HEK293 (cell line): ENCODE measurements around the gene AMACR.

Experiments
- CTCF ChIA-PET: fragments of 350-600 bp; formaldehyde crosslinking; extraction: SDS; loops from one replicate; lab custom pipeline; 2021; ENCODE audit warnings: antibody characterized with exemption; lab: Yijun Ruan, JAX
- POLR2A ChIA-PET: fragments of 300-600 bp; formaldehyde crosslinking; extraction: SDS; loops from one replicate; lab custom pipeline; 2020; ENCODE audit warnings: antibody characterized with exemption, inconsistent platforms; lab: Yijun Ruan, JAX
- H3K27ac ChIP-seq: fragments of 200-500 bp; sonication (Bioruptor generic); 2 replicates; pipeline ENCODE4 v1.5.1; 2014; ENCODE audit warnings: low read depth, low read length, control low read depth, inconsistent platforms; ENCODE audit errors: extremely low read depth
- H3K36me3 ChIP-seq, 2 experiments: fragments of 200-500 bp in 1 of 2; sonication (Bioruptor generic) in 1 of 2; 1 replicate in 1 of 2; 2 replicates in 1 of 2; pipeline ENCODE4 v1.5.1; 2014 to 2017; ENCODE audit warnings: inconsistent platforms in 2 of 2, low read length in 2 of 2; ENCODE audit not compliant: control insufficient read depth in 2 of 2, insufficient read depth in 1 of 2
- H3K4me1 ChIP-seq: fragments of 200-500 bp; sonication (Bioruptor generic); 2 replicates; pipeline ENCODE4 v1.5.1; 2014; ENCODE audit warnings: mild to moderate bottlenecking, low read length, inconsistent platforms; ENCODE audit not compliant: control insufficient read depth, insufficient read depth
- H3K4me3 ChIP-seq: 2 replicates; pipeline ENCODE4 v1.5.1; 2011; ENCODE audit warnings: low read depth, mild to moderate bottlenecking, control low read depth, low read length, moderate library complexity
- H3K9me3 ChIP-seq: fragments of 200-500 bp; sonication (Bioruptor generic); 2 replicates; pipeline ENCODE4 v1.5.1; 2014; ENCODE audit warnings: low read depth, low read length, inconsistent platforms; ENCODE audit not compliant: control insufficient read depth, insufficient read depth
- EGR2 ChIP-seq: fragments of 450-650 bp; formaldehyde crosslinking; IDR thresholded peaks from 2 replicates; pipeline ENCODE4 v1.5.1; 2016; ENCODE audit warnings: low read depth, missing biosample characterization, missing genetic modification characterization
- FEZF1 ChIP-seq: fragments of 450-650 bp; formaldehyde crosslinking; IDR thresholded peaks from 2 replicates; pipeline ENCODE4 v1.5.1; 2016; ENCODE audit warnings: missing biosample characterization, missing genetic modification characterization
- KLF8 ChIP-seq: fragments of 450-650 bp; formaldehyde crosslinking; IDR thresholded peaks from 2 replicates; pipeline ENCODE4 v1.5.1; 2016; ENCODE audit warnings: missing biosample characterization, missing genetic modification characterization
- MEIS1 ChIP-seq: sonication (generic); formaldehyde crosslinking; IDR thresholded peaks from 2 replicates; pipeline ENCODE4 v1.8.1; 2022; ENCODE audit warnings: missing genetic modification reagents, mild to moderate bottlenecking, borderline replicate concordance
- SCRT2 ChIP-seq: fragments of 450-650 bp; formaldehyde crosslinking; IDR thresholded peaks from 2 replicates; pipeline ENCODE4 v1.5.1; 2016; ENCODE audit warnings: missing biosample characterization, missing genetic modification characterization
- ZFP3 ChIP-seq: fragments of 450-650 bp; formaldehyde crosslinking; IDR thresholded peaks from 2 replicates; pipeline ENCODE4 v1.5.1; 2016; ENCODE audit warnings: low read depth, missing biosample characterization, missing genetic modification characterization
- ZNF146 ChIP-seq: fragments of 450-650 bp; formaldehyde crosslinking; IDR thresholded peaks from 2 replicates; pipeline ENCODE4 v1.5.1; 2016; ENCODE audit warnings: missing biosample characterization, missing genetic modification characterization
- ZNF169 ChIP-seq: fragments of 450-650 bp; formaldehyde crosslinking; IDR thresholded peaks from 2 replicates; pipeline ENCODE4 v1.5.1; 2016; ENCODE audit warnings: missing biosample characterization, missing genetic modification characterization
- ZNF214 ChIP-seq: fragments of 450-650 bp; formaldehyde crosslinking; IDR thresholded peaks from 2 replicates; pipeline ENCODE4 v1.5.1; 2017; ENCODE audit warnings: missing biosample characterization, mild to moderate bottlenecking, missing genetic modification characterization, borderline replicate concordance
- ZNF248 ChIP-seq: fragments of 450-650 bp; formaldehyde crosslinking; IDR thresholded peaks from 2 replicates; pipeline ENCODE4 v1.5.1; 2017; ENCODE audit warnings: missing biosample characterization, missing genetic modification characterization
- ZNF37A ChIP-seq: fragments of 450-650 bp; IDR thresholded peaks from 2 replicates; pipeline ENCODE4 v1.5.1; 2018; ENCODE audit warnings: missing biosample characterization, missing genetic modification characterization
- ZNF416 ChIP-seq: fragments of 450-650 bp; formaldehyde crosslinking; IDR thresholded peaks from 2 replicates; pipeline ENCODE4 v1.5.1; 2016; ENCODE audit warnings: missing biosample characterization, missing genetic modification characterization
- ZNF571 ChIP-seq: fragments of 450-650 bp; formaldehyde crosslinking; IDR thresholded peaks from 2 replicates; pipeline ENCODE4 v1.5.0; 2017; ENCODE audit warnings: missing biosample characterization, missing genetic modification characterization
- ZNF785 ChIP-seq: fragments of 450-650 bp; formaldehyde crosslinking; IDR thresholded peaks from 2 replicates; pipeline ENCODE4 v1.5.1; 2016; ENCODE audit warnings: missing biosample characterization, missing genetic modification characterization
- ZNF837 ChIP-seq: fragments of 450-650 bp; formaldehyde crosslinking; IDR thresholded peaks from 2 replicates; pipeline ENCODE4 v1.5.1; 2016; ENCODE audit warnings: missing biosample characterization, missing genetic modification characterization
- TF ChIP-seq, protein P1 (sequence below): fragments of 450-650 bp; formaldehyde crosslinking; IDR thresholded peaks from 2 replicates; pipeline ENCODE4 v1.5.1; 2016; ENCODE audit warnings: missing biosample characterization, missing genetic modification characterization
- TF ChIP-seq, protein P2 (sequence below): fragments of 450-650 bp; formaldehyde crosslinking; IDR thresholded peaks from 2 replicates; pipeline ENCODE4 v1.5.1; 2017; ENCODE audit warnings: missing biosample characterization, mild to moderate bottlenecking, missing genetic modification characterization, moderate library complexity
- TF ChIP-seq, protein P3 (sequence below): fragments of 450-650 bp; formaldehyde crosslinking; IDR thresholded peaks from 2 replicates; pipeline ENCODE4 v1.5.1; 2017; ENCODE audit warnings: missing biosample characterization, missing genetic modification characterization
- TF ChIP-seq, protein P4 (sequence below): fragments of 450-650 bp; formaldehyde crosslinking; IDR thresholded peaks from 2 replicates; pipeline ENCODE4 v1.5.1; 2016; ENCODE audit warnings: missing biosample characterization, missing genetic modification characterization

Gene AMACR

DNA sequence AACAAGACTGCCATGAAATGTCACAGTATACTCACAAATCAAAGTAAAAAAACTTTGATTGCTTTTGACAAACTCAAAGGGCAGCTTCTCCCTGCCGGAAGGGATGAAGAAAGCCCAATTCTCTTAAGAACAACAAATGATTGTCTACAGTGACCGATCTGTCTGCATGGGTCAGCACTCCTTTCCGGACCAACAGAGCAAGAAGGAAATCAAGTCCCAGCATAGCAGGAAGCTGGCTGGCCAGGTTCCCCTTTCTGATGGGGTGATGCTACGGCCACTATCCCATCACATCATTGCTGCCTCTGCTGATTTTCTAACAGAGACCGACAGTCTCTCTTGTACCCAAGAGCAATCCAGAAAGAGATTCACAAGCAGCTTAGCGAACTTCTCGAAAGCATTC, 34.5 kb upstream of the AMACR start:
- POLR2A ChIA-PET = interaction anchor here (1.2 kb wide), 1 partner anchor 34 kb away, joined by 3 read pairs; the partner anchor contains the start of gene AMACR
- Histone ChIP-seq H3K4me1 (no peaks in the 10 kb centered on the region), H3K9me3 (no peaks in the 10 kb centered on the region), H3K4me3 (no peak overlapping the region), H3K27ac (no peak overlapping the region), H3K36me3 (no peaks in the 10 kb centered on the region)
- TF ChIP-seq EGR2 (tag by site-specific recombination) = no peak
- no peak for TF ChIP-seq SCRT2 (tag by site-specific recombination)
- TF ChIP-seq, protein P1, sequence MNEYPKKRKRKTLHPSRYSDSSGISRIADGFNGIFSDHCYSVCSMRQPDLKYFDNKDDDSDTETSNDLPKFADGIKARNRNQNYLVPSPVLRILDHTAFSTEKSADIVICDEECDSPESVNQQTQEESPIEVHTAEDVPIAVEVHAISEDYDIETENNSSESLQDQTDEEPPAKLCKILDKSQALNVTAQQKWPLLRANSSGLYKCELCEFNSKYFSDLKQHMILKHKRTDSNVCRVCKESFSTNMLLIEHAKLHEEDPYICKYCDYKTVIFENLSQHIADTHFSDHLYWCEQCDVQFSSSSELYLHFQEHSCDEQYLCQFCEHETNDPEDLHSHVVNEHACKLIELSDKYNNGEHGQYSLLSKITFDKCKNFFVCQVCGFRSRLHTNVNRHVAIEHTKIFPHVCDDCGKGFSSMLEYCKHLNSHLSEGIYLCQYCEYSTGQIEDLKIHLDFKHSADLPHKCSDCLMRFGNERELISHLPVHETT = no peak
- TF ChIP-seq MEIS1 (CRISPR knock-in tag) = no peak
- TF ChIP-seq ZFP3 (tag by site-specific recombination) = no peak
- no peak for TF ChIP-seq ZNF837 (tag by site-specific recombination)
- no peak for TF ChIP-seq FEZF1 (tag by site-specific recombination)
- TF ChIP-seq ZNF571 (tag by site-specific recombination) = no peak
- no peak for TF ChIP-seq ZNF785 (tag by site-specific recombination)
- CTCF ChIA-PET = no interaction called here

DNA sequence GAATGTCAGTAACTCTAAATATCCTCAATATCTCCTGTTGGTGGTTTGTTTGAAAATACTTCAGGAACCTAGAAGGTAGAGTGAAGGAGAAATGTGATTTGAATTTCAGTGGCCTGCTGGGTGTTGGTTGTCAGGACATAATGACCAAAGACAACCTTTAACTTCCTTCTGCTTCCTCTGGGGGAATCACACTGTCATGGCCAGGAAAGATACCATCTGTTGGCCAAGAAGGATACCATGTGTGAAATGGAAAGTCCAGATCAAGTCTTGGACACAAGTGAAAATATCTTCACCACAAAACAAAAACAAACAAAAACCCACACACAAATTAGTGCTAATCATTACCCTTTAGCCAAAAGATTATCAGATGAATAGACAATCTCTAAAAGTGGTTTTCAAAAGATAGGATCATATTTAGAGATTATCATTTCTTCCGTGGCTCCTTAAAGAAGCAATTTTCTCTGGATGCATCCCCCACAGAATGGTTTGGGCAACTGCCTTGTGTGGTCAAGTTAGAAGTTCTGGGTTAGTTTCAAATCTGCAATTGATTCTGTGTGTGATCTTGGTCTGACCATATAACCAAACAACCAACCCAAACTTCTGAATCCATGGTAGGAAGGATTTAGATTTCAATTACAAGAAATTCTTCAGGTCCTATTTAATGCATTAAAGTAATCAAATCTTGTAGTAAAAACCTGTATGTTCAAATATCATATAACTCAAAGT, 33.6 kb upstream of the AMACR start:
- no peak for TF ChIP-seq ZNF169 (tag by site-specific recombination)
- no peak for TF ChIP-seq ZNF416 (tag by site-specific recombination)
- TF ChIP-seq ZNF214 (tag by site-specific recombination) = no peak
- TF ChIP-seq ZNF37A (tag by site-specific recombination) = no peak
- TF ChIP-seq KLF8 (tag by site-specific recombination) = no peak
- TF ChIP-seq, protein P2, sequence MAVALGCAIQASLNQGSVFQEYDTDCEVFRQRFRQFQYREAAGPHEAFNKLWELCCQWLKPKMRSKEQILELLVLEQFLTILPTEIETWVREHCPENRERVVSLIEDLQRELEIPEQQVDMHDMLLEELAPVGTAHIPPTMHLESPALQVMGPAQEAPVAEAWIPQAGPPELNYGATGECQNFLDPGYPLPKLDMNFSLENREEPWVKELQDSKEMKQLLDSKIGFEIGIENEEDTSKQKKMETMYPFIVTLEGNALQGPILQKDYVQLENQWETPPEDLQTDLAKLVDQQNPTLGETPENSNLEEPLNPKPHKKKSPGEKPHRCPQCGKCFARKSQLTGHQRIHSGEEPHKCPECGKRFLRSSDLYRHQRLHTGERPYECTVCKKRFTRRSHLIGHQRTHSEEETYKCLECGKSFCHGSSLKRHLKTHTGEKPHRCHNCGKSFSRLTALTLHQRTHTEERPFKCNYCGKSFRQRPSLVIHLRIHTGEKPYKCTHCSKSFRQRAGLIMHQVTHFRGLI = no peak
- no peak for TF ChIP-seq ZNF248 (tag by site-specific recombination)
- Histone ChIP-seq H3K36me3 (no peaks in the 10 kb centered on the region), H3K4me1 (no peaks in the 10 kb centered on the region), H3K27ac (no peak overlapping the region), H3K4me3 (no peak overlapping the region), H3K9me3 (no peaks in the 10 kb centered on the region)
- ChIA-PET CTCF (no interaction called here), POLR2A (no interaction called here)

DNA sequence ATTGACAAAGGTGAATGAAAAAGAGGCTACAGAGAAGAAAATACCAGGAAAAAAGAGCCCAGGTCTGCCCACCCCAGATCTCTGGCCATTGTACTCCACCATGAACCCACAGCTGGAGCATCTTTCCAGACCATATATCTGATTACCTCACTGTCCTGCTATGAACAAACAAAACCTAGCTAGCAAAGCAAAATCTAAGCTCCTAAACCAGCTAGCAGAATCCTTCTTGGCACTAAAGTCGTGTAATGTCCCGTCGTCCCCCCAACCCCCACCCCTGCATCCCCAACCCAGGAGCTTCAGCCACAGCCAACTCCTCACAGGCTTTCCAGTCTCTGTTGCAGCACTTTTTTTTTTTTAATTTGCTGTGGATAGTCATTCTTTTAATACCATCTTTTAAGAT, 32.6 kb upstream of the AMACR start:
- H3K27ac ChIP-seq = no peak overlapping the region
- ChIA-PET CTCF (interaction anchor here (0.6 to 1.1 kb wide), 3 partner anchors 25 to 168 kb away, joined by 3 to 7 read pairs (median 5); no protein-coding TSS in a partner anchor), POLR2A (interaction anchor here (1.7 kb wide), 1 partner anchor 32 kb away, joined by 5 read pairs; the partner anchor contains the start of gene AMACR)
- TF ChIP-seq, protein P3, sequence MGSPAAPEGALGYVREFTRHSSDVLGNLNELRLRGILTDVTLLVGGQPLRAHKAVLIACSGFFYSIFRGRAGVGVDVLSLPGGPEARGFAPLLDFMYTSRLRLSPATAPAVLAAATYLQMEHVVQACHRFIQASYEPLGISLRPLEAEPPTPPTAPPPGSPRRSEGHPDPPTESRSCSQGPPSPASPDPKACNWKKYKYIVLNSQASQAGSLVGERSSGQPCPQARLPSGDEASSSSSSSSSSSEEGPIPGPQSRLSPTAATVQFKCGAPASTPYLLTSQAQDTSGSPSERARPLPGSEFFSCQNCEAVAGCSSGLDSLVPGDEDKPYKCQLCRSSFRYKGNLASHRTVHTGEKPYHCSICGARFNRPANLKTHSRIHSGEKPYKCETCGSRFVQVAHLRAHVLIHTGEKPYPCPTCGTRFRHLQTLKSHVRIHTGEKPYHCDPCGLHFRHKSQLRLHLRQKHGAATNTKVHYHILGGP (tag by site-specific recombination) = no peak
- TF ChIP-seq, protein P4, sequence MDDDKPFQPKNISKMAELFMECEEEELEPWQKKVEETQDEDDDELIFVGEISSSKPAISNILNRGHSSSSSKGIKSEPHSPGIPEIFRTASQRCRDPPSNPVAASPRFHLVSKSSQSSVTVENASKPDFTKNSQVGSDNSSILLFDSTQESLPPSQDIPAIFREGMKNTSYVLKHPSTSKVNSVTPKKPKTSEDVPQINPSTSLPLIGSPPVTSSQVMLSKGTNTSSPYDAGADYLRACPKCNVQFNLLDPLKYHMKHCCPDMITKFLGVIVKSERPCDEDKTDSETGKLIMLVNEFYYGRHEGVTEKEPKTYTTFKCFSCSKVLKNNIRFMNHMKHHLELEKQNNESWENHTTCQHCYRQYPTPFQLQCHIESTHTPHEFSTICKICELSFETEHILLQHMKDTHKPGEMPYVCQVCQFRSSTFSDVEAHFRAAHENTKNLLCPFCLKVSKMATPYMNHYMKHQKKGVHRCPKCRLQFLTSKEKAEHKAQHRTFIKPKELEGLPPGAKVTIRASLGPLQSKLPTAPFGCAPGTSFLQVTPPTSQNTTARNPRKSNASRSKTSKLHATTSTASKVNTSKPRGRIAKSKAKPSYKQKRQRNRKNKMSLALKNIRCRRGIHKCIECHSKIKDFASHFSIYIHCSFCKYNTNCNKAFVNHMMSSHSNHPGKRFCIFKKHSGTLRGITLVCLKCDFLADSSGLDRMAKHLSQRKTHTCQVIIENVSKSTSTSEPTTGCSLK (tag by site-specific recombination) = no peak
- no peak for TF ChIP-seq ZNF146 (tag by site-specific recombination)
- no peaks in the 10 kb centered on the region for H3K9me3 ChIP-seq
- no peaks in the 10 kb centered on the region for H3K4me1 ChIP-seq
- no peak overlapping the region for H3K4me3 ChIP-seq
- H3K36me3 ChIP-seq = no peaks in the 10 kb centered on the region
